SJSA1 (cell line): ENCODE results near the gene HS3ST4. TPM values are rescaled to one million over a fixed set of nuclear protein-coding genes. Genes with fewer than 3 reads are reported as not detected.

Source experiments
- DNase-seq, 2 experiments: peaks; one replicate each; pipeline ENCODE4 v3.0.0-alpha.2; 2015 to 2020; ENCODE audit warnings: low spot score in 2 of 2, low read depth in 1 of 2
- H3K27ac ChIP-seq: fragments of 250-450 bp; sonication (Bioruptor Pico); 2 replicates; pipeline ENCODE4 v1.5.1; 2020; ENCODE audit warnings: mild to moderate bottlenecking, moderate library complexity
- H3K27me3 ChIP-seq: fragments of 250-450 bp; sonication (Bioruptor Pico); replicated peaks from 2 replicates; pipeline ENCODE4 v1.5.1; 2020; ENCODE audit warnings: mild to moderate bottlenecking, moderate library complexity
- H3K36me3 ChIP-seq: fragments of 250-450 bp; sonication (Bioruptor Pico); 2 replicates; pipeline ENCODE4 v1.5.1; 2020; ENCODE audit warnings: mild to moderate bottlenecking
- H3K4me1 ChIP-seq: fragments of 250-450 bp; sonication (Bioruptor Pico); replicated peaks from 2 replicates; pipeline ENCODE4 v1.6.1; 2021; ENCODE audit warnings: mild to moderate bottlenecking
- H3K4me3 ChIP-seq: fragments of 250-450 bp; sonication (Bioruptor Pico); 2 replicates; pipeline ENCODE4 v1.5.1; 2020; ENCODE audit warnings: mild to moderate bottlenecking
- H3K9me3 ChIP-seq: fragments of 250-450 bp; sonication (Bioruptor Pico); replicated peaks from 2 replicates; pipeline ENCODE4 v1.5.1; 2020; ENCODE audit warnings: mild to moderate bottlenecking
- total RNA-seq: library from RNA; depleted of rRNA; stranded (reverse); fragments of >200 nt; shearing (Covaris generic); gene quantifications from 2 replicates; pipeline ENCODE4 v1.2.3, GENCODE V29; 2014

HS3ST4 gene
- total RNA-seq, 1 experiment from 2014 or later: not detected

DNA sequence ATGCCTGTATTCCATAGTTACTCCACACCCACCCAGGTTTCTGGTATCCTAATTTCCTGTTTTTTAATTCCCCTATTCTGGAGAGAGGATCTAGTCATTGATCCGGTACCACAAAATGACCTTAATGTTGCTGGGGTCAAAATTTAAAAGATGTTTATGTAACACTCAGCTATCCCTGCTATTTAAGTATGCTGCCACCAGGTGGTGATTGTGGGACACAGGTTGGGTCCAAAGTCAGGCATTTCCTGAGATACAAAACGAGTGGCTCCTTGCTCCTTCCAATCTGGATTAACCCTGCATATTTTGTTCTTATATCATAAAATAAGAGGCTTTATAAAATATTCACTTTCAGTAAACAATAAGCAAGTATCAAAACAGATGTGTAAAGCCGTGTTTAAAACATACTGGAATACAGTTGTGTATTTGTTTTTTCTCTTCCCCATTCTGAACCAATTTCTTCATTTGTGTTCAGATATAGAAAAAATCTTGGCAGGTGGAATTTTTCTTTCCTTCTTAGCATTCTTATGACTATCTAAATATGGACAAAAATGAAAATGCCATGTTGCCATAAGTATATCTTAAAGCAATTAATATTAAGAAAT is 16.3 kb downstream of the HS3ST4 start:
- H3K36me3 ChIP-seq: no peaks in the 10 kb centered on the region
- no peaks in the 10 kb centered on the region for H3K4me1 ChIP-seq
- H3K27me3 ChIP-seq: 0 out of 2 replicates have a peak, but pooled peaks cover 4% of the 10 kb centered on the region
- H3K9me3 ChIP-seq: no peaks in the 10 kb centered on the region
- no peak for DNase-seq
- H3K4me3 ChIP-seq: no peak overlapping the region
- H3K27ac ChIP-seq: no peak overlapping the region

DNA sequence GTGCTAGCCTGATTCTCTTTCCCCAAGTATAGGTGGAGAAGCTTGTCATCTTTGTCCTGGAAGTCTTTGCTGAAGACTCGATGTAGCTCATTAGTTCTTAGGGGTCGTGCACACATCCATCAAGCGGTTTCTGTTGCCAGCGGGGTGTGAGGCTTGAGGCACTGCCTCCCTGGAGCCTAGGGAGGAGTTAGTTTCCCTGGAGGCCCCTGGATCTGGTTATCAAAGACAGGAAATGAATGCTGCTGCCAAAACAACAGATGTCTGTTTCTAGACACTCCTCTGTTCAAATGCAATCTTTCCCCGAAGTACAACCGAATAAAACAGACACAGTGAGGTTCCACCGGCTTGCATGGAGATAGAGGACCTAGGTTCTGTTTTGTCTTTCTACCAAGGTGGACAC is 17.5 kb downstream of the HS3ST4 start:
- no peak overlapping the region for H3K27ac ChIP-seq
- no peaks in the 10 kb centered on the region for H3K9me3 ChIP-seq
- H3K27me3 ChIP-seq: peaks cover 4% of the 10 kb centered on the region; the same call in 1 of the 2 replicates
- no peak for DNase-seq
- no peak overlapping the region for H3K4me3 ChIP-seq
- H3K4me1 ChIP-seq: no peaks in the 10 kb centered on the region
- no peaks in the 10 kb centered on the region for H3K36me3 ChIP-seq

- H3K27me3 ChIP-seq: peaks cover 3% of the 10 kb centered on the region; the same call in 1 of the 2 replicates
- H3K27ac ChIP-seq: no peak overlapping the region
- no peaks in the 10 kb centered on the region for H3K9me3 ChIP-seq
- DNase-seq: no peak
- H3K36me3 ChIP-seq: no peaks in the 10 kb centered on the region
- no peak overlapping the region for H3K4me3 ChIP-seq
- H3K4me1 ChIP-seq: no peaks in the 10 kb centered on the region
Measured at GRCh38 chr16:25713785-25714570, 22.2 kb downstream of the HS3ST4 start.

GRCh38 chr16:25716186-25716585 is 24.4 kb downstream of the HS3ST4 start:
- H3K9me3 ChIP-seq: no peaks in the 10 kb centered on the region
- no peak for DNase-seq
- peaks cover 3% of the 10 kb centered on the region; the same call in 1 of the 2 replicates for H3K27me3 ChIP-seq
- no peak overlapping the region for H3K27ac ChIP-seq
- no peaks in the 10 kb centered on the region for H3K4me1 ChIP-seq
- H3K36me3 ChIP-seq: no peaks in the 10 kb centered on the region
- no peak overlapping the region for H3K4me3 ChIP-seq

DNA sequence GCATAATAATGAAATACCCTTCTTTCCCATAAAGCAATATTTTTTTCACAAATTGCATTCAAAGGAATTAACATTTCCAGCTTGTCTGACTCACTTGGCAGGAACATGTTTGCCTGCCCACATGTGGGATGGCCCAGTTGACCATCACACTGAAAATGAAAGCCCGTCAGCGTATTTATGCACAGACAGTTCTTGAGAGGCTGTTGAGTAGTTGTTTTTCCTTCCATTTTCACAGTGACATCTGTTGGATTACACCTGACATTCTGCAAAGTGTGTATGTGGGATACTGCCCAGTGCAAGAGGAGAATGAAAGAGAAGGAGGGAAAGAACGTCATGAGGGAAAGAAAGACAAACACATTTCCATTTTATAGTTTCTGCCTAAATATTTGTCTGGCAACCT is 29.7 kb downstream of the HS3ST4 start:
- 0 out of 2 replicates have a peak, but pooled peaks cover 3% of the 10 kb centered on the region for H3K27me3 ChIP-seq
- H3K27ac ChIP-seq: no peak overlapping the region
- no peak for DNase-seq
- H3K4me3 ChIP-seq: no peak overlapping the region
- H3K36me3 ChIP-seq: no peaks in the 10 kb centered on the region
- no peaks in the 10 kb centered on the region for H3K4me1 ChIP-seq
- H3K9me3 ChIP-seq: no peaks in the 10 kb centered on the region

DNA sequence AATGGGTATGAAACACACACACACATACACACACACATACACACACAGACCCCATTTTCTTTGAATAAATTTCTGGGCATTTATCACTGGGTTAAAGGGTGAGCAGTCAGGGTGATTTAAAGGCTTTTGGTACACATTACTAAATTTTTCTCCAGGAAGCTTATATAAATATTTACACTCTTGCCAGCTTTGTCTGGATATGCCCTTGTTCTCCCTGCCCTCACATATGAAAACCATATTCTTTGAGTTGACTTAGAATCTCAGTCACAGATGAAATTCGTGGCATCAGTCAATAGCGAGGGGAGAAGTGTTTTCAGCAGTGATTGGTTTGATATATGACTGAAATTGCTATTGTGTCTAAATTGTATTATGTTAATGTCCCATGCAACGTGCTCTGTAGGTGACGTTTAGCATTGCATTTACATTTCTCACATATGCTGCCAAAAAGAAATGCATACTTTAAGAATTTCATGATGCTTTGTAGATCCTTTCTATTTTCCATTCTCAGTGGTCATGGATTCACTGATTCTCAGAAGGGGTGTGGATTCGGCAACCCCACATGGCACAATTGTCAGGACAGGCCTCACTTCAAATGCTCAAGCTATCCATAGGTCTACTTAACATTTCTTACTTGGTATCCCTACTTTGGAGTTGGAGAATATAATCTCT is 34.8 kb downstream of the HS3ST4 start:
- H3K9me3 ChIP-seq: no peaks in the 10 kb centered on the region
- no peaks in the 10 kb centered on the region; the same call in 1 of the 2 replicates for H3K27me3 ChIP-seq
- no peak overlapping the region for H3K4me3 ChIP-seq
- no peaks in the 10 kb centered on the region for H3K36me3 ChIP-seq
- H3K4me1 ChIP-seq: no peaks in the 10 kb centered on the region
- no peak overlapping the region for H3K27ac ChIP-seq
- DNase-seq: no peak

DNA sequence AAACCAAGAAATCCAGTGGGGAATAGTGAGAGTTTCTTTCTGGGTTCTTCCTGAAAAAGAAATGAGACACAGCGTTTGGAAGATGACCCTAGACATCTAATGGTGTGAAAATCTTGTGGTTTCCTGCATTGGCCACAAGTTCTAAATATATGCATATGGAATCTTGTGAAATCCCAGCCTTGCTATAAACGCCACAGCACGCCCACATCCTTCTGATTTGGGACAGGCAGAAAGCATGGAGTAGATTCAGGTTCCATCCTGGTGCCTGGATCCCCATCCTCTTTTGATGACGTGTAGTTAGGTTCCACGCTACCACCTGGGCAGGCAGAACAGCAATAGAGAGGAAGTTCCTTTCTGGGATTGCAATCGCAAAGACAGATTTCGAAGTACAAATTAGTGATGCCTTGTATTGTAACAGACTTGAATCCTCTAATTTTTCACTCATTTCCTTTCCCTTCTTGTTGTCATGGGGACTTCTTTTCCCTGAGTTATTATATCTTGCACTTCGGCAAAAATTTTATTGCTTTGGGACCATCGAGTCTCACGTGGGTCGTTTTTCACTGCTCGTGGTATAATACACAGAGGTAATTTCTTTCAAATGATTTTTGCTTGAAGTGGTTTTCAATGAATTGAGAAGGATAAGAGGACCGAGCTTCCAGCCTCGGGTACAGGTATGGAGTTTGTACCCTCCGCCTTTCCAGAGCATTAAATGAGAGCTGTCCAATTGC is 37.6 kb downstream of the HS3ST4 start:
- no peaks in the 10 kb centered on the region for H3K36me3 ChIP-seq
- H3K9me3 ChIP-seq: no peaks in the 10 kb centered on the region
- H3K4me3 ChIP-seq: no peak overlapping the region
- no peak overlapping the region for H3K27ac ChIP-seq
- H3K27me3 ChIP-seq: peaks cover 3% of the 10 kb centered on the region; the same call in 1 of the 2 replicates
- DNase-seq: no peak
- H3K4me1 ChIP-seq: no peaks in the 10 kb centered on the region

GRCh38 chr16:25730396-25730795 is 38.6 kb downstream of the HS3ST4 start:
- Histone ChIP-seq H3K4me1 (no peaks in the 10 kb centered on the region), H3K36me3 (no peaks in the 10 kb centered on the region), H3K27me3 (peaks cover 3% of the 10 kb centered on the region; the same call in 1 of the 2 replicates), H3K27ac (no peak overlapping the region), H3K9me3 (no peaks in the 10 kb centered on the region), H3K4me3 (no peak overlapping the region)
- DNase-seq: no peak

GRCh38 chr16:25734430-25735385 is 42.9 kb downstream of the HS3ST4 start:
- DNase-seq: no peak
- H3K4me1 ChIP-seq: no peaks in the 10 kb centered on the region
- no peak overlapping the region for H3K27ac ChIP-seq
- no peaks in the 10 kb centered on the region for H3K36me3 ChIP-seq
- no peaks in the 10 kb centered on the region for H3K9me3 ChIP-seq
- no peak overlapping the region for H3K4me3 ChIP-seq
- 0 out of 2 replicates have a peak, but pooled peaks cover 3% of the 10 kb centered on the region for H3K27me3 ChIP-seq

DNA sequence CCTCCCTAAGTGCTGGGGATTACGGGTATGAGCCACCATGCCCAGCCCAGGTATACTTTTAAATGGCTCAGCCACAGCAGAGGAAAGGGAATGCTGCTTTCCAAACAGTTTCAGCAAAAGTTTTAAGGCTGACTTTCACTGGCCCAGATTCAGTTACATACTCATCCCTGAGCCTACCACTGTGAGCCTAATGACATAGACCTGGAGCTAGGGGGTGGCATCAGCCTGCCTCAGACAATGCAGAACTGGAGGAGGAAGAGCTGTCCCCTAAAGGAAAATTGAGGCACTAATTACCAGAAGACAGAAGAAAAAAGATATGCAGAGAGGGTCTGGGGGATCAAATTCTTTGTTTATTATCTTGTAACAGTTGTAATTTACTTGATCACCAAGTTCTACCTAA is 43.9 kb downstream of the HS3ST4 start:
- no peak for DNase-seq
- Histone ChIP-seq H3K9me3 (no peaks in the 10 kb centered on the region), H3K27me3 (0 out of 2 replicates have a peak, but pooled peaks cover 3% of the 10 kb centered on the region), H3K4me1 (no peaks in the 10 kb centered on the region), H3K4me3 (no peak overlapping the region), H3K27ac (no peak overlapping the region), H3K36me3 (no peaks in the 10 kb centered on the region)

DNA sequence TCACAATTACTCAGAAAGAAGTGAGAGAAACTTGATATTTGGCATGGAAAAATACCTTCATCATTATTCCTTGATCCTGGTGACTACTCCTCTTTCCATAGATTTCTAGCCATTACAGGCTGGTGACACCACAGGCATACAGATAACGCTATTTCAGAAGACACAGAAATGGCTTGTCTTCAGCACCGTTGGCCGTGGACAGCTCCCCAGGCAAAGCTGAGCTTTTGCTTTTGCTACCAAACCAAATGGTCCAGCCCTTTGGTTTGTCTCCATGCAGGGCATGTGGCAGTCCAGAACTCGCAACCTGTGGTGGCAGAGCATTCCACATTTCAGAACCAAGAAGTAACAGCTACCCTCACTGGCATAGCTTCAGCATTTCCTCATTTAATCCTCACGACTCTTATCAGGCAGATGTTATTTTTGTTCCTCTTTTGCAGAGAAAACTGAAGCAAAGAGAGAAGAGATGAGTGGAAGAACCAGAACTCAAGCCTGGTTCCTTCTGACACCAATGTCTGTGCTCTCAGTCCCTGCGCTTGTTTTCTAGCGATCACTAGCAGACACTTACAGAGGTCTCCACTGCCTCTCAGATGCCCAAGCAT is 55.5 kb downstream of the HS3ST4 start:
- Histone ChIP-seq H3K9me3 (no peaks in the 10 kb centered on the region), H3K4me3 (no peak overlapping the region), H3K27me3 (no peaks in the 10 kb centered on the region), H3K27ac (no peak overlapping the region), H3K4me1 (no peaks in the 10 kb centered on the region), H3K36me3 (no peaks in the 10 kb centered on the region)
- DNase-seq: no peak

- Histone ChIP-seq H3K4me3 (no peak overlapping the region), H3K36me3 (no peaks in the 10 kb centered on the region), H3K27ac (no peak overlapping the region), H3K4me1 (no peaks in the 10 kb centered on the region), H3K27me3 (no peaks in the 10 kb centered on the region), H3K9me3 (no peaks in the 10 kb centered on the region)
- no peak for DNase-seq
Measured at GRCh38 chr16:25748092-25748654, 56.4 kb downstream of the HS3ST4 start.
